GOT3 (cell line): Measurements from ENCODE around the gene SPINK14.

Source experiments
- DNase-seq: peaks from one replicate; lab custom pipeline; 2025; ENCODE audit warnings: mixed read lengths; lab: John Stamatoyannopoulos, UW

Gene SPINK14

GRCh38 chr5:148168246-148168645 lies at the start of gene SPINK14:
TSS of gene SPINK14 (plus strand) at chr5:148168546. CDS start at chr5:148169733, 1,187 bp downstream.
- no peak for DNase-seq

- DNase-seq = no peak
Observed at GRCh38 chr5:148120317-148120716, 48.0 kb upstream of the SPINK14 start.

GRCh38 chr5:148125641-148126040 lies 42.7 kb upstream of the SPINK14 start:
- DNase-seq = no peak

GRCh38 chr5:148135091-148136048 lies 33.0 kb upstream of the SPINK14 start:
- DNase-seq = no peak

- DNase-seq = no peak
Observed at GRCh38 chr5:148140846-148141245, 27.5 kb upstream of the SPINK14 start.

GRCh38 chr5:148141645-148142044 lies 26.7 kb upstream of the SPINK14 start:
- no peak for DNase-seq

- no peak for DNase-seq
Observed at GRCh38 chr5:148145916-148146315, 22.4 kb upstream of the SPINK14 start.

- no peak for DNase-seq
Observed at GRCh38 chr5:148146487-148146886, 21.9 kb upstream of the SPINK14 start.

- DNase-seq = no peak
Observed at GRCh38 chr5:148147415-148147814, 20.9 kb upstream of the SPINK14 start.

GRCh38 chr5:148151872-148152271 lies 16.5 kb upstream of the SPINK14 start:
- DNase-seq = no peak

GRCh38 chr5:148152781-148153180 lies 15.6 kb upstream of the SPINK14 start:
- DNase-seq = no peak

GRCh38 chr5:148156609-148157008 lies 11.7 kb upstream of the SPINK14 start:
- no peak for DNase-seq

- DNase-seq = no peak
Observed at GRCh38 chr5:148162038-148162437, 6.3 kb upstream of the SPINK14 start.

GRCh38 chr5:148163345-148163744 lies 5.0 kb upstream of the SPINK14 start:
- DNase-seq = no peak

GRCh38 chr5:148166550-148167283 lies 1.6 kb upstream of the SPINK14 start:
- no peak for DNase-seq

- no peak for DNase-seq
Observed at GRCh38 chr5:148172377-148172776, 4.0 kb downstream of the SPINK14 start.

- DNase-seq = no peak
Observed at GRCh38 chr5:148176480-148176879, 8.1 kb downstream of the SPINK14 start.

GRCh38 chr5:148177207-148177606 lies 8.9 kb downstream of the SPINK14 start:
- DNase-seq = no peak

- DNase-seq = no peak
Observed at GRCh38 chr5:148179234-148179824, 11.0 kb downstream of the SPINK14 start.

GRCh38 chr5:148186248-148187003 lies 18.1 kb downstream of the SPINK14 start:
- no peak for DNase-seq

- DNase-seq = no peak
Observed at GRCh38 chr5:148191010-148191409, 22.7 kb downstream of the SPINK14 start.

GRCh38 chr5:148193202-148193601 lies 24.9 kb downstream of the SPINK14 start:
- DNase-seq = no peak
